Glutamatergic neuron (in vitro differentiated cells): ENCODE results near the gene BATF3. TPM values are rescaled to one million over a fixed set of nuclear protein-coding genes. Genes with fewer than 3 reads are reported as not detected.
"Not testable (repeated sequence)": the region's sequence is repeated elsewhere in the genome, so short reads cannot be mapped to it uniquely, and the experiment has no call there.

ENCODE experiments used
- DNase-seq: peaks from one replicate; pipeline ENCODE4 v3.0.0; 2022
- H3K27ac Mint-ChIP-seq: one replicate; pipeline ENCODE4 v1.8.0; 2020; ENCODE audit warnings: mild to moderate bottlenecking, mixed read lengths, inconsistent platforms; ENCODE audit not compliant: unreplicated experiment
- H3K27me3 Mint-ChIP-seq: one replicate; pipeline ENCODE4 v1.8.0; 2020; ENCODE audit warnings: mild to moderate bottlenecking, moderate library complexity, mixed read lengths, inconsistent platforms; ENCODE audit not compliant: unreplicated experiment
- H3K36me3 Mint-ChIP-seq: one replicate; pipeline ENCODE4 v1.8.0; 2020; ENCODE audit warnings: mild to moderate bottlenecking, mixed read lengths, inconsistent platforms; ENCODE audit not compliant: unreplicated experiment
- H3K4me1 Mint-ChIP-seq: one replicate; pipeline ENCODE4 v1.8.0; 2020; ENCODE audit warnings: mild to moderate bottlenecking, low read depth, mixed read lengths, inconsistent platforms; ENCODE audit not compliant: unreplicated experiment
- H3K4me3 Mint-ChIP-seq: one replicate; pipeline ENCODE4 v1.8.0; 2020; ENCODE audit warnings: mild to moderate bottlenecking, mixed read lengths, inconsistent platforms; ENCODE audit not compliant: unreplicated experiment
- H3K9me3 Mint-ChIP-seq: one replicate; pipeline ENCODE4 v1.8.0; 2020; ENCODE audit warnings: mild to moderate bottlenecking, moderate library complexity, mixed read lengths, inconsistent platforms; ENCODE audit not compliant: unreplicated experiment
- CTCF ChIP-seq: fragments of 200-600 bp; sonication (generic); IDR thresholded peaks from one replicate; pipeline ENCODE4 v1.5.0; 2021; ENCODE audit not compliant: partially characterized antibody, unreplicated experiment
- total RNA-seq: library from RNA; stranded (reverse); fragmentation: NEBNext Ultra II Directional; extraction: Animal tissue kit (Norgen Biotek cat#: 25700); gene quantifications from one replicate; pipeline ENCODE4 v1.2.1, GENCODE V29; 2021; ENCODE audit not compliant: unreplicated experiment

BATF3 gene
- total RNA-seq, 1 donor from 2014 or later: 0.56 TPM

GRCh38 chr1:212664409-212665199 lies 35.0 kb downstream of the BATF3 start:
- no peak overlapping the region for H3K4me3 Mint-ChIP-seq
- peaks cover 26% of the 10 kb centered on the region for H3K4me1 Mint-ChIP-seq
- H3K27me3 Mint-ChIP-seq: peaks cover 3% of the 10 kb centered on the region
- peak overlapping the region; percentile 68 for H3K27ac Mint-ChIP-seq
- no peak for DNase-seq
- H3K9me3 Mint-ChIP-seq: peaks cover 4% of the 10 kb centered on the region
- H3K36me3 Mint-ChIP-seq: no peaks in the 10 kb centered on the region
- no peak for TF ChIP-seq CTCF

GRCh38 chr1:212658250-212658649 lies 41.4 kb downstream of the BATF3 start:
- H3K27me3 Mint-ChIP-seq, H3K9me3 Mint-ChIP-seq, H3K4me3 Mint-ChIP-seq, H3K36me3 Mint-ChIP-seq, H3K4me1 Mint-ChIP-seq, DNase-seq, H3K27ac Mint-ChIP-seq: not testable (repeated sequence)

- peaks cover 1% of the 10 kb centered on the region for H3K4me1 Mint-ChIP-seq
- peaks cover 2% of the 10 kb centered on the region for H3K9me3 Mint-ChIP-seq
- no peaks in the 10 kb centered on the region for H3K36me3 Mint-ChIP-seq
- no peak for DNase-seq
- H3K27ac Mint-ChIP-seq: no peak overlapping the region
- H3K27me3 Mint-ChIP-seq: peaks cover 3% of the 10 kb centered on the region
- no peak for TF ChIP-seq CTCF
- H3K4me3 Mint-ChIP-seq: no peak overlapping the region
These were observed 42.9 kb downstream of the BATF3 start for GRCh38 chr1:212656730-212657129.

GRCh38 chr1:212655668-212656440 lies 43.8 kb downstream of the BATF3 start:
- Mint-ChIP-seq H3K36me3 (no peaks in the 10 kb centered on the region), H3K9me3 (peaks cover 2% of the 10 kb centered on the region), H3K4me3 (no peak overlapping the region), H3K27ac (no peak overlapping the region), H3K27me3 (peaks cover 3% of the 10 kb centered on the region), H3K4me1 (peaks cover 1% of the 10 kb centered on the region)
- DNase-seq: no peak
- TF ChIP-seq CTCF: no peak

- H3K4me1 Mint-ChIP-seq: peaks cover 1% of the 10 kb centered on the region
- no peak overlapping the region for H3K4me3 Mint-ChIP-seq
- TF ChIP-seq CTCF: no peak
- no peaks in the 10 kb centered on the region for H3K36me3 Mint-ChIP-seq
- no peaks in the 10 kb centered on the region for H3K9me3 Mint-ChIP-seq
- H3K27ac Mint-ChIP-seq: no peak overlapping the region
- no peak for DNase-seq
- peaks cover 3% of the 10 kb centered on the region for H3K27me3 Mint-ChIP-seq
These were observed 47.0 kb downstream of the BATF3 start for GRCh38 chr1:212652609-212653008.
